Measurements from ENCODE around the gene ADCK2.
"Not testable (repeated sequence)": the region's sequence is repeated elsewhere in the genome, so short reads cannot be mapped to it uniquely, and the experiment has no call there.

The ADCK2 gene

DNA sequence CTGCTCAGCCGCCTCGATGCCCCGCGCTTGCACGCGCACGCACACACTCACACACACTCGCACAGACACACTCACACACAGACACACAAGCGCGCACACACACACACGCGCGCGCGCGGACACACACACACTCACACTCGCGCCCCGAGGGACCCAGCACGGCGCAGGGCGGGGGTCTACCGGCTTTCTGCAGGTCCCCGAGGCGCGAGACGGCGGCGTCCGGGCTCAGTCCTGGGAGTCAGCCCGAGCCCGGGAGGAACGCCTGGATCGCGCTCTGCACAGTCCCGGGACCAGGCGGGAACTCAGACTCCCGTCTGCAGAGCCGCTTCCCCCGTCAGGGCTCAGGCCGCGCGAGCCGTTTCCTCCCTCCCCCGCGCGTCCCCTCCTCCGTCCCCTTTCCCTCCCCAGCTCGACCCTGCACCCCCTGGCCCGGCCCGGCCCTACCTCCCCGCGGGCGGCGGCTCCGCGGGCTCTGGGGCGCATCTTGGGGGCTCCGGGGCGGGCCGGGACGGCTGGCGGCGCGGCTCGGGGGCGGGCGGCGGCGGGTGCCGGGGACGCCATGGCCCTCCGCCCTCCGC, 32.6 kb upstream of the ADCK2 start:
- Mint-ChIP-seq H3K9me3 (no peaks in the 10 kb centered on the region), H3K36me3 (no peaks in the 10 kb centered on the region), H3K4me3 (peak overlapping the region; percentile 73), H3K27me3 (peaks cover 91% of the 10 kb centered on the region), H3K4me1 (peaks cover 15% of the 10 kb centered on the region), H3K27ac (no peak overlapping the region)
- no peak for DNase-seq
- CTCF ChIA-PET: no interaction called here

DNA sequence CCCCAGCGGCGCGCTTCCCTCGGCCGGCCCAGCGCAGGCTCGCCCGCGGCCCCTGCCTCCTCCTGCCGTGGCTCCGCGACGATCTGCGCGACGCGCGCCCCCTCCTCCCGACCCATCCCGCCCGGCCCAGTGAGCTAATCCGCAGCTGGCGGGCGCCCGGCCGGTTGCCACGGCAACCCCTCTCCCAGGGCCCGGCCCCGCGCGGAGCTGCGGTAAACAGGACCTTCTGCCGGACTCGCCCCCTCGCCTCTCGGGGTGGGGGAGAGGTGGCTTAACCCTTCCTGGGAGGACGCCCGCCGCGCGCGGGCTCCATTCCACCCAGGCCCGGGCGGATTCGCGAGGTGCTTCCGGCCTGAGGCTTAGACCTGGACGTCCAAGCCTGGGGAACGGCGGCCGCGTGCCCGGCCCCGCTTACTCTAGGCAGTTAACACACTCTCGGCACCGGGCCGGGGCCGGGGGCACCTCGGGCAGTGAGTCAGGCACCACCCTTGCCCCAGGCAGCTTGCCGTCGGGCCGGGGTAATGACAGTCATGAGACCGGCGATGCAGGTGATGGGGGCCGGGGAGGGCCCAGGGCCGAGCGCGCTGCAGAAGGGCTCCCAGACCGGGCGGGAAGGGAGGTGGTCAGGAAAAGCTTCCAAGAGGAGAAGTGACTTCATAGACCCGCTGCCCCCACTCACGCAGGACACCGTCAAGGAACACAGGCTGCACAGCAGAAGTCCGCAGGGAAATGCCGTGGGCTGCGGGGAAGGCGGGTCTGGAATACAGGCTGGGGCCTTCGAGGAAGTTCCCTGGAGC, 31.8 kb upstream of the ADCK2 start, which contains the start of gene DENND2A:
Gene DENND2A, minus strand, starts transcription at position 87 of the 797 bp plus-strand sequence. CDS start 38,416 bp downstream, outside the sequence.
- peaks cover 93% of the 10 kb centered on the region for H3K27me3 Mint-ChIP-seq
- H3K27ac Mint-ChIP-seq: no peak within 1 kb of the TSS
- CTCF ChIA-PET: no interaction called here

DNA sequence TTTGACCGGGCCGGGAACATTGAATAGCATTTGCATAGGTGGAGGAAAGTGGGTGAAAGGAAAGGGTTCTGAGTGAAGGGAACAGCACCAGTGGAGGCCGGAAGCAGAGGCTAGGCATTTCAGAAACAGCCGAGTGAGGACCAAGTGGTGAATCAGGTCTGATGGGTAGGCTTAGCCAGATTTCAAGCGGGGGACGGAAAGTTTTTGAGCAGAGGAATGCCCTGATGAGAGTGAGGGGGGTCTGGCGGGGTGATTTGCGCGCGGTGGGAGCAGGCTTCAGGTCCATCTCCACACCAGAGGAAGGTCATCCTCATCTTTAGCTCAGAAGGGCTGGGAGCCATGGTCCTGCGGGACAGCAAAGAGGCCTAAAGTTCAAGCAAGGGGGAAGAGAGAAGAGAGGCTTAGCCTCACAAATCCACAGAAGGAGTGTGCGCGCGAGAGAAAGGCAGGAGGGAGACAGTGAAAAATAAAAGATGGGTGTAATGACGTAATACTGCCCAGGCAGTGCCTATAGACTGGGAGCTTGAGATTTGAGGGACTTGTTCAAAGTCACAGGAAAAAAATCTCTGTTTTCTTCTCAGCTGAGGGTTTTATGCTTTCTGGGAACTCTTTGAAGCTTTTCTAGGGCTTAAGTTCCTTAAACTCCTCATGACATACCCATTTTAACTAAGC, 31.1 kb upstream of the ADCK2 start:
- Mint-ChIP-seq H3K27me3 (peaks cover 92% of the 10 kb centered on the region), H3K27ac (no peak overlapping the region), H3K9me3 (no peaks in the 10 kb centered on the region), H3K4me3 (no peak overlapping the region), H3K36me3 (no peaks in the 10 kb centered on the region), H3K4me1 (peaks cover 15% of the 10 kb centered on the region)
- CTCF ChIA-PET: interaction anchor here (1.1 kb wide), 1 partner anchor 12 kb away, joined by 6 read pairs; no protein-coding TSS in a partner anchor
- DNase-seq: no peak

More for the DNA sequence above, 31.8 kb upstream of the ADCK2 start, which contains the start of gene DENND2A:
- Mint-ChIP-seq H3K4me1 (peaks cover 15% of the 10 kb centered on the region), H3K4me3 (peak within 1 kb of the TSS; percentile 73), H3K9me3 (no peaks in the 10 kb centered on the region), H3K36me3 (no peaks in the 10 kb centered on the region)
- no peak for DNase-seq

DNA sequence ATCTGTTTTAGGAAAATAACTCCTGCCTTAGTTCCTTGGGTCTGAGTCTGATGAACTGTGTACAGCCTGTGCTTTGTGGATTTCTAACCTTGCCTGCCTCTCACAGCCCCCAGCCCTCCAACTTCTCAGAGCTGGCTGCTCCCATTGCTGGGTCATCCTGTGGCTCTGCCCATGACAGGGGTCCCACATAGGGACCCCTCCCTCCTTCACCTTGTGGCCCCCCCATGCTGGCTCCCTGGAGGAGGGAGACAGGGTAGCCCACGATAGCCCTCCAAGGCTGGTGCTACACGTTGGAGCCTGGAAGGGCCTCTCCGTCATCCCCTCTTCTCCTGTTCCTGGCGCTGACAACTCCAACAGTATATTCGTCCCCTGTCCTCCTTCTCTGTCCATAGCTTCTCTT, 29.3 kb upstream of the ADCK2 start:
- no peak overlapping the region for H3K4me3 Mint-ChIP-seq
- H3K27me3 Mint-ChIP-seq: peaks cover 85% of the 10 kb centered on the region

DNA sequence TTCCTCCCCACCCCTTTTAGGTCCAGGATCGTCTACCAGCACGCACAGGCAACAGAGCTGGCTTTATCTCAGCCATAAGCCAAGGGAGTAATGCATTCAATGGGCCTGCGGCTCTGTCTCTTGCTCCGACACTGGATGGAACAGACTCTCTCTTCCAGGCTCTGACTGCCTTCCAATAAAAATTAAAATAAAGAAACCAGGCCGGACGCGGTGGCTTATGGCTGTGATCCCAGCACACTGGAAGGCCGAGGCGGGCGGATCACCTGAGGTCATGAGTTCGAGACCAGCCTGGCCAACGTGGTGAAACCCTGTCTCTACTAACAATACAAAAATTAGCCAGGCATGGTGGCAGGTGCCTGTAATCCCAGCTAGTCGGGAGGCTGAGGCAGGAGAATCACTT, 28.0 kb upstream of the ADCK2 start:
- not testable (repeated sequence) for H3K4me3 Mint-ChIP-seq, H3K27ac Mint-ChIP-seq, H3K9me3 Mint-ChIP-seq, DNase-seq, H3K36me3 Mint-ChIP-seq
- CTCF ChIA-PET: interaction anchor here (0.6 to 1.8 kb wide), 5 partner anchors 9 to 162 kb away, joined by 3 to 4 read pairs (median 4); no protein-coding TSS in a partner anchor
- peaks cover 10% of the 10 kb centered on the region for H3K4me1 Mint-ChIP-seq
- H3K27me3 Mint-ChIP-seq: peaks cover 71% of the 10 kb centered on the region

More for the DNA sequence above, 29.3 kb upstream of the ADCK2 start:
- H3K27ac Mint-ChIP-seq: no peak overlapping the region
- CTCF ChIA-PET: interaction anchor here (1.2 kb wide), 1 partner anchor 126 kb away, joined by 4 read pairs; no protein-coding TSS in a partner anchor
- DNase-seq: no peak
- H3K36me3 Mint-ChIP-seq: no peaks in the 10 kb centered on the region
- H3K9me3 Mint-ChIP-seq: no peaks in the 10 kb centered on the region
- peaks cover 16% of the 10 kb centered on the region for H3K4me1 Mint-ChIP-seq

DNA sequence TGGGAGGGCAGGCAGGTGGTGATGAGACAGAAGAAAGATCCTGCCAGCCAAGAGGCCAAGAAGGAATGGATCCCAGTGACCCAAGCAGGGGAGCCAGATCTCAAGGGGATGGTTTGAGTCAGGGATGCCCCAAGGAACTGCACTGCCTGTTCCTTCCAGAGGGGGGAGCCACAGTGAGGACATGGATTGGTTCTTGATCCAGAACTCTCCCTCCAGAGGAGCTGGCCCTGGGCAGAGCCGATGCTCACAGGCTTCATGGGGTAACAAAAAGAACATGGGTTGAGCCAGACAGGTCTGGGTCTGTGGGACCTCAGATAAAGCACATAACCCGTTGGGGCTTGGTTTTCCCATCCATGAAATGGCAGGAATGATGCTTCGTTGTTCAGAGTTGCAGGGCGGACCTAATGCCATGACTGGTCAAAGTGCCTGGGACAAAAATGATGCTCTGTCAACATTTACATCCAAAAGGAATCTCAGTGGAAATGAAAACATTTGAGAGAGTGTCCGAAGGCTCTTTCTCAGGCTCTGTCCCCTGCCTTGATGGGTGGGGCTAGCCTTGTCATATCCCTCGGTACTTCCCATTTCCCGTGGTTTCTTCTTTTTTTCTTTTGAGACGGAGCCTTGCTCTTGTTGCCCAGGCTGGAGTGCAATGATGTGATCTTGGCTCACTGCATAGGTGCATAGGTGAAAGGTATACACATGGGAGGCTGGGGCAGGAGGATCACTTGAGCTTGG, 27.4 kb upstream of the ADCK2 start:
- no peak overlapping the region for H3K27ac Mint-ChIP-seq
- CTCF ChIA-PET: interaction anchor here (1.0 to 1.8 kb wide), 3 partner anchors 8 to 24 kb away, joined by 3 to 4 read pairs (median 4); no protein-coding TSS in a partner anchor
- no peaks in the 10 kb centered on the region for H3K9me3 Mint-ChIP-seq
- peaks cover 67% of the 10 kb centered on the region for H3K27me3 Mint-ChIP-seq
- peaks cover 5% of the 10 kb centered on the region for H3K4me1 Mint-ChIP-seq
- DNase-seq: peak; percentile 38
- H3K4me3 Mint-ChIP-seq: no peak overlapping the region
- no peaks in the 10 kb centered on the region for H3K36me3 Mint-ChIP-seq

DNA sequence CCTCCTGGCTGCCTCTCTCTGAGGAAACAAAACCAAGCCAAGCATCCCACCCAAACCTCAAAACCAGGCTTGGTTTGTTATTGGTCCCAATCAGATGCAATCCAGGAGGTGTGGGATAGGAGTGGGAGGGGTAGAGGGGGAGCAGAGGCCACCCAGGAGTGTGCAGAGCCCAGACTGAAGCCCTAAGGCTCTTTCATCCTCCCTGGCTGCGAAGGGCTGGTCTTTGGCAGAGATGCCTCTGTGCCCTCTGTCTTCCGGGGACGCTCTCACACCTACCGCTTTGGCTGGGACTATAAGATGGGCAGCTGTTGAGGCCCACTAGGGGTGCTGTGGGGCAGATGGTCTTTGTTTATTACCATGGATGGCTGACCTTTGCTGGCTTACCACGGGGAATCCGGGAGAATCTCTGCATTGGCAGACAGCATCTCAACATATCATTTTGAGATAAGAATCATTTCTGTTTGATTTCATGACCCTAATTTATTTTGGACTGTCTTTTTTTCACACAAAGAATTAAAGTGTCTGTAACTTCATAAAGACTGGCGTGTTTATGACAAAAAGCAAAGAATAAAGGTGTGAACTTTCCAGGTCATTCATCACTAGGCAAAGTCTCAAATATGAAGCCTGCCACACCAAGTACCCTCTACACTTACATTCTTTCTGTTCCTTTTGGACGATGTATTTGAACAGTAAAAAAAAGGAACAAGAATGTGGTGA, 25.7 kb upstream of the ADCK2 start:
- H3K9me3 Mint-ChIP-seq: no peaks in the 10 kb centered on the region
- no peaks in the 10 kb centered on the region for H3K36me3 Mint-ChIP-seq
- DNase-seq: peak; percentile 54
- peaks cover 2% of the 10 kb centered on the region for H3K4me1 Mint-ChIP-seq
- CTCF ChIA-PET: interaction anchor here (0.6 to 2.1 kb wide), 2 partner anchors 10 to 354 kb away, joined by 3 to 6 read pairs; no protein-coding TSS in a partner anchor
- peaks cover 65% of the 10 kb centered on the region for H3K27me3 Mint-ChIP-seq
- H3K27ac Mint-ChIP-seq: no peak overlapping the region
- H3K4me3 Mint-ChIP-seq: no peak overlapping the region

DNA sequence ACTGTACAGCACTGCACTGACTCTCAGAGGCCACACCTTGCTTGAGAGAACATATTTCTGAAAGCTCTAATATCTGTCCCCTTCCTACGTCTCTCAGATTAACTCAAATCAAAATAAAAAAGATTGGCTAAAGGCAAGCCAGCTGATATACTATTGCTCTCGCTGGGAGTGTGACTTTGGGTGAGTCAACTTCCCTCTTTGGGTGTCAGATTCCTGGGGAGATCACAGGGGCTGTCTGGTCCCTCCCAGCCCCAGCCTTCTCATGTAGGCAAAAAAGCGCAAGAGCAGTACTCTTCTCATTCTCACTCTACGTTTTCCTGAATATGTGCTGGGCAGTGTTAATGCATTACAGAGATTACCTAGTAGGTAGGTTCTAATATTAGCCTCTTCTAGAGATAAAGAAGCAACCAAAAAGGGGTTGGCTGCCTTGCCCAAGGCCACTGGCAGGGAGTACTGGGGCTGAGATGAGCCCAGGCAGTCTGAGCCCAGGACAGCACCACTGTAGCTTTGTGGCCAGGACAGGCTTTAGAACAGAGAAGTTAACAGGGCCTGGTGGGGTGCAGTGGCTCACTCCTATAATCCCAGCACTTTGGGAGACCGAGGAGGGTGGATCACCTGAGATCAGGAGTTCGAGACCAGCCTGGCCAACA, 23.1 kb upstream of the ADCK2 start:
- no peak for DNase-seq
- Mint-ChIP-seq H3K9me3 (no peaks in the 10 kb centered on the region), H3K27ac (no peak overlapping the region), H3K27me3 (peaks cover 49% of the 10 kb centered on the region), H3K4me3 (no peak overlapping the region), H3K36me3 (no peaks in the 10 kb centered on the region), H3K4me1 (peaks cover 4% of the 10 kb centered on the region)
- CTCF ChIA-PET: no interaction called here

DNA sequence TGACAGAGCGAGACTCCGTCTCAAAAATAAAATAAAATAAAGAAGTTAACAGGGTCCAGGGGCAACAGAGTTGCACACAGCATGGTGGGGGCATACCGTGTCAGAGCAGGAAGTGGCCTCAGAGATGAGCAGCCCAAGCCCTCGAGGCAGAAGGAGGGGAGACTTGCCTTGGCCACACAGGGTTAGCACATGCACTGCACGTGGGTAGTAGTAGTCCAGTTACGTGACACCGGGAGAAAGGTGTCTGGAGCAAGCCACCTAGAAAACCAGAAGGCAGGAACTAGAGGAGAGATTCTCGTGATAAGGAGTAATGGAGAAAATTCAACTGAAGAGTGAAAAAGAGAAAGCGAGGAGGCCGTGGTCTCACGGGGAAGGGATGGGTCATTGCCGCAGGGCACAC, 22.4 kb upstream of the ADCK2 start:
- no peak overlapping the region for H3K4me3 Mint-ChIP-seq
- H3K36me3 Mint-ChIP-seq: no peaks in the 10 kb centered on the region
- no peak overlapping the region for H3K27ac Mint-ChIP-seq
- H3K27me3 Mint-ChIP-seq: peaks cover 42% of the 10 kb centered on the region
- no peaks in the 10 kb centered on the region for H3K9me3 Mint-ChIP-seq
- DNase-seq: no peak
- CTCF ChIA-PET: no interaction called here
- peaks cover 4% of the 10 kb centered on the region for H3K4me1 Mint-ChIP-seq

DNA sequence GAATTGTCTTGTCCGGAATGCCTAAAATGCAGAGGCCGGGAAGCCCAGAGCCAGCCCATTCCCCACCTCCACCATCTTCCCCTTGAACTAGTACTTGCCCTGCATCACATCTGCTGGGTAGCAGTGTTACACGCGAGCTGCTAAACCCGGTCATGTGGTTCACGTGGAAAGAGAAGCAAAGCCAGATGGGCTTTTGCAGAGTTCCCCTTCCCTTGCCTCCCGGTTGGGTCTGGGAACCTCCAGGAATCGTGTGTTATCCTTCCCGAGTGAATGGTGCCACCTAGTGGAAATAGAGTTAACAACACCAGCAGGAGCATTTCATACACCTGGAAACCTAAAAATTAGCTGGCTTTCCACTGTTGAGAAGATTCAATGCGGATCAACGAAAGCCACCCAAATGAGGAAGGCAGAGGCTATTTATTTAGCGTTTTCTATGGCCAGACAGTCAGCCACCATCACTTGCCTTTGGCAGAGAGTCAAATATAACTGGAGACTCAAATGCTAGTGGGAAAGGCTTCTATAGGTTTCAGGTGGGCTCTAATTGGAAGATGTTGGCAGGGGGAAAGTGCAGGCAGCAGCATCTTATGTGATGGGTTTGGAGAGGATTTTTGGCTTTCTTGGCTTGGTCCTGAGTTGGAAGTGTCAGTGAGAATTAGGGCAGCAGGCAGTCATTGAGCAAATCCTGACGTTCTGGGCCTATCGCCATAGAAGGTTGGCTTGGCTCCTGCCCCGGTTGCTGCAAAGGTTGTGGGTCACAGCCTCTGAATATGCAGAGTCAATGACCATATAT, 19.2 kb upstream of the ADCK2 start:
- no peak overlapping the region for H3K27ac Mint-ChIP-seq

DNA sequence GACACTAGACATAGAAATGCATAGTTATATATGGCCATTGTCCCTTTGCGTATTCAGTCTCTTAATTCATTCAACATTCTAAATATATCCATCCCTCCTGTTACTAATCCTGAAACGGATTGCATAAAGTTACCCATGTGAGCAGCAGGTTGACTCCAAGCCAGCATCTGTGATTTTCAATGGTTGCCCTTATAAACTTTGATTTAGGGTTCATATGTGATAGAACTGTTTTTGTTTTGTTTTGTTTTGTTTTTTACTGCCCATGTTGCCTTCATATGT, 18.7 kb upstream of the ADCK2 start:
- DNase-seq: no peak
- Mint-ChIP-seq H3K4me1 (peaks cover 21% of the 10 kb centered on the region), H3K9me3 (no peaks in the 10 kb centered on the region), H3K36me3 (no peaks in the 10 kb centered on the region), H3K27me3 (peaks cover 39% of the 10 kb centered on the region), H3K27ac (no peak overlapping the region), H3K4me3 (no peak overlapping the region)
- CTCF ChIA-PET: interaction anchor here (0.6 to 1.6 kb wide), 11 partner anchors 9 to 357 kb away, joined by 3 to 10 read pairs (median 4); no protein-coding TSS in a partner anchor

More for the DNA sequence above, 19.2 kb upstream of the ADCK2 start:
- Mint-ChIP-seq H3K4me3 (no peak overlapping the region), H3K27me3 (peaks cover 39% of the 10 kb centered on the region), H3K9me3 (no peaks in the 10 kb centered on the region), H3K4me1 (peaks cover 21% of the 10 kb centered on the region), H3K36me3 (no peaks in the 10 kb centered on the region)
- CTCF ChIA-PET: interaction anchor here (0.6 to 1.6 kb wide), 12 partner anchors 9 to 358 kb away, joined by 3 to 10 read pairs (median 4); no protein-coding TSS in a partner anchor
- peak; percentile 39 for DNase-seq

DNA sequence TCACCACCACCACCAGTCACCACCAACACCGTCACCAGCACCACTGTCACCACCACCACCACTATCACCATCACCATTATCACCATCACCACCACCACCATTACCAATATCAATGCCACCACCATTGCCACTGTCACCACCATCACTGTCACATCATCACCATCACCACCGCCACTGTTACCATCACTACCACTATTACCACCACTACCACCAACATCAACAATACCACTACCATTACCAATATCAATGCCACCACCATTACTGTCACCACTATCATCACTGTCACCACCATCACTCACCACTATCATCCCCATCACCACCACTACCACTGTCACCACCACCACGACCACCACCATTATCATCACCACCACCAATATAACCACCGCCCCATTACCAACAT, 18.1 kb upstream of the ADCK2 start:
- no peak overlapping the region for H3K27ac Mint-ChIP-seq
- H3K27me3 Mint-ChIP-seq: peaks cover 45% of the 10 kb centered on the region
- no peaks in the 10 kb centered on the region for H3K36me3 Mint-ChIP-seq
- peaks cover 21% of the 10 kb centered on the region for H3K4me1 Mint-ChIP-seq
- H3K4me3 Mint-ChIP-seq: no peak overlapping the region
- CTCF ChIA-PET: no interaction called here
- no peak for DNase-seq
- no peaks in the 10 kb centered on the region for H3K9me3 Mint-ChIP-seq
